ENCODE data around the gene PHACTR1.
A peak's percentile ranks its signal among the peaks of the same experiment; 100 is the strongest.

Gene PHACTR1

GRCh38 chr6:13001927-13002326, 285.4 kb downstream of the PHACTR1 start:
- no peak for DNase-seq

GRCh38 chr6:13004601-13005000, 288.0 kb downstream of the PHACTR1 start:
- no peak for DNase-seq

GRCh38 chr6:13005994-13006393, 289.4 kb downstream of the PHACTR1 start:
- DNase-seq, result no peak

GRCh38 chr6:13006578-13007300, 290.2 kb downstream of the PHACTR1 start:
- no peak for DNase-seq

GRCh38 chr6:13007744-13008143, 291.2 kb downstream of the PHACTR1 start:
- no peak for DNase-seq

- DNase-seq, result no peak
Measured at GRCh38 chr6:13009031-13009430, 292.5 kb downstream of the PHACTR1 start.

GRCh38 chr6:13009461-13009860, 292.9 kb downstream of the PHACTR1 start:
- DNase-seq, result no peak

- no peak for DNase-seq
Measured at GRCh38 chr6:13011612-13012146, 295.1 kb downstream of the PHACTR1 start.

GRCh38 chr6:13012296-13012695, 295.7 kb downstream of the PHACTR1 start:
- no peak for DNase-seq

GRCh38 chr6:13012977-13013680, 296.6 kb downstream of the PHACTR1 start:
- peak; percentile 72 for DNase-seq

- DNase-seq, result peak; percentile 68
Measured at GRCh38 chr6:13013681-13014503, 297.3 kb downstream of the PHACTR1 start.

- DNase-seq, result peak; percentile 64
Measured at GRCh38 chr6:13014504-13015378, 298.2 kb downstream of the PHACTR1 start.

GRCh38 chr6:13015379-13015681, 298.8 kb downstream of the PHACTR1 start:
- peak; percentile 15 for DNase-seq

GRCh38 chr6:13024616-13025015, 308.0 kb downstream of the PHACTR1 start:
- peak; percentile 29 for DNase-seq

GRCh38 chr6:13025893-13026499, 309.4 kb downstream of the PHACTR1 start:
- no peak for DNase-seq

GRCh38 chr6:13026557-13026956, 310.0 kb downstream of the PHACTR1 start:
- peak; percentile 34 for DNase-seq

- no peak for DNase-seq
Measured at GRCh38 chr6:13027207-13027606, 310.6 kb downstream of the PHACTR1 start.

- no peak for DNase-seq
Measured at GRCh38 chr6:13030396-13030795, 313.8 kb downstream of the PHACTR1 start.

GRCh38 chr6:13032566-13032965, 316.0 kb downstream of the PHACTR1 start:
- no peak for DNase-seq

- no peak for DNase-seq
Measured at GRCh38 chr6:13033145-13033544, 316.6 kb downstream of the PHACTR1 start.

GRCh38 chr6:13034316-13034715, 317.7 kb downstream of the PHACTR1 start:
- DNase-seq, result no peak

- peak; percentile 61 for DNase-seq
Measured at GRCh38 chr6:13035606-13036005, 319.0 kb downstream of the PHACTR1 start.
